DMS 273 (cell line): ENCODE results near the gene ANAPC4.

Source experiments
- DNase-seq: peaks from one replicate; lab custom pipeline; 2025; ENCODE audit not compliant: unreplicated experiment; lab: John Stamatoyannopoulos, UW

ANAPC4 gene

GRCh38 chr4:25377572-25378436 is 741 bp downstream of the ANAPC4 start:
- DNase-seq: peak; percentile 27

GRCh38 chr4:25378437-25378743 is 1.3 kb downstream of the ANAPC4 start:
- DNase-seq: no peak

- no peak for DNase-seq
These were observed 2.5 kb downstream of the ANAPC4 start for GRCh38 chr4:25379591-25379990.

GRCh38 chr4:25383647-25384046 is 6.6 kb downstream of the ANAPC4 start:
- DNase-seq: no peak

GRCh38 chr4:25386926-25387325 is 9.9 kb downstream of the ANAPC4 start:
- no peak for DNase-seq

- DNase-seq: no peak
These were observed 20.2 kb downstream of the ANAPC4 start for GRCh38 chr4:25397305-25397704.

GRCh38 chr4:25399510-25399909 is 22.4 kb downstream of the ANAPC4 start:
- no peak for DNase-seq

GRCh38 chr4:25401066-25401465 is 24.0 kb downstream of the ANAPC4 start:
- DNase-seq: peak; percentile 1

- DNase-seq: no peak
These were observed 25.5 kb downstream of the ANAPC4 start for GRCh38 chr4:25402521-25402920.

GRCh38 chr4:25403699-25404098 is 26.6 kb downstream of the ANAPC4 start:
- no peak for DNase-seq

- no peak for DNase-seq
These were observed 28.4 kb downstream of the ANAPC4 start for GRCh38 chr4:25405453-25405852.

- DNase-seq: no peak
These were observed 29.1 kb downstream of the ANAPC4 start for GRCh38 chr4:25406081-25406692.

- no peak for DNase-seq
These were observed 33.9 kb downstream of the ANAPC4 start for GRCh38 chr4:25410820-25411529.

GRCh38 chr4:25413261-25413660 is 36.2 kb downstream of the ANAPC4 start:
- DNase-seq: no peak

GRCh38 chr4:25417014-25417413 is 40.0 kb downstream of the ANAPC4 start:
- no peak for DNase-seq

- no peak for DNase-seq
These were observed 43.9 kb downstream of the ANAPC4 start for GRCh38 chr4:25420931-25421330.

- no peak for DNase-seq
These were observed 44.9 kb downstream of the ANAPC4 start for GRCh38 chr4:25421816-25422525.

- DNase-seq: no peak
These were observed 46.5 kb downstream of the ANAPC4 start for GRCh38 chr4:25423548-25423947.

- DNase-seq: no peak
These were observed 47.6 kb downstream of the ANAPC4 start for GRCh38 chr4:25424539-25425228.

GRCh38 chr4:25425361-25425760 is 48.3 kb downstream of the ANAPC4 start:
- no peak for DNase-seq

GRCh38 chr4:25427871-25428270 is 50.8 kb downstream of the ANAPC4 start:
- no peak for DNase-seq
